PC-9 (cell line): ENCODE results near the gene HOXA11.

Source experiments
- CTCF ChIP-seq: fragments of 200-600 bp; sonication (generic); conservative IDR thresholded peaks from 2 replicates; pipeline ENCODE4 v1.6.1; 2017; ENCODE audit warnings: mixed run types, antibody characterized with exemption, mild to moderate bottlenecking, moderate library complexity
- EZH2 ChIP-seq: fragments of 200-600 bp; sonication (generic); IDR thresholded peaks from 2 replicates; pipeline ENCODE4 v1.8.0; 2017; ENCODE audit warnings: antibody characterized with exemption, low read depth

- no peak for TF ChIP-seq EZH2
- no peak for TF ChIP-seq CTCF
Observed at GRCh38 chr7:27215356-27215755, 30.3 kb upstream of the HOXA11 start.
